ENCODE measurements around the gene CLSTN2.

The CLSTN2 gene

DNA sequence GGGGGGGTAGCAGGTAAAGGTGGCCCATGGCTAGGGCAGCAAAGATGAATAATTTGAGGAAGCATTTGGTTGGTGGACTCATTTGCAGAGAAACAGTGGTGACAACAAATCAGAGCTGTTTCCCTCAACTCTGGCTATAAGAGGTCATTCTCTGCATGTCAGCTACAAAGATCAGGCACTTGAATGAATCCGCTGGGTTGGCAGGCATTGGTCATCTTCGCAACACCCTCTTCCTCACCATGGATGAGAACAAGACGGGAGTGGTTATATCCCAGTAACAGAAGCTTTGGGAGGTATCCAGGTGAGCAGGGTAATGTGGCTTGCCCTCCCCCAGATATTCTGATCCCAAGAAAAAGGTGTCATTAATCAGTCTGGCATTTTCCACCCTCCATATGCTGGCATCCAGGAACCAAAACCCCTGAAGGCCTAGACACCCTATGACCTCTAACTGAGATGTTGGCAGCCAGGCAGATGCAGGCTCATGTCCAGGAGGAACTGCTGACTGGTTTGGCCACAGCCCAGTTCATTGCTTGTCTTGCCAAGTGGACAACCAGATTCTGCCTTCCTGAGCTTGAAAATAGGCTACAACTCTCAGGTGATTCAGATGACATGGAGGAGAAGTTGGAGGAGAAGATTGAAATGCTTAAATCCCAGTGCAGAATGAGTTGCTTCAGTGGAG lies 634.0 kb downstream of the CLSTN2 start:
- Mint-ChIP-seq H3K27me3 (peaks cover 5% of the 10 kb centered on the region), H3K9me3 (no peaks in the 10 kb centered on the region), H3K27ac (no peak overlapping the region), H3K4me3 (no peak overlapping the region), H3K4me1 (no peaks in the 10 kb centered on the region)
- ATAC-seq (no peak), DNase-seq (no peak)

GRCh38 chr3:140570602-140571001 lies 635.6 kb downstream of the CLSTN2 start:
- Mint-ChIP-seq H3K4me1 (no peaks in the 10 kb centered on the region), H3K4me3 (no peak overlapping the region), H3K9me3 (no peaks in the 10 kb centered on the region), H3K27ac (no peak overlapping the region), H3K27me3 (no peaks in the 10 kb centered on the region)
- no peak for ATAC-seq
- no peak for DNase-seq

GRCh38 chr3:140571836-140572235 lies 636.9 kb downstream of the CLSTN2 start:
- no peaks in the 10 kb centered on the region for H3K4me1 Mint-ChIP-seq

GRCh38 chr3:140572334-140572733 lies 637.3 kb downstream of the CLSTN2 start:
- H3K4me3 Mint-ChIP-seq: no peak overlapping the region
- DNase-seq: no peak
- no peaks in the 10 kb centered on the region for H3K4me1 Mint-ChIP-seq
- no peak overlapping the region for H3K27ac Mint-ChIP-seq
- no peaks in the 10 kb centered on the region for H3K27me3 Mint-ChIP-seq
- H3K9me3 Mint-ChIP-seq: no peaks in the 10 kb centered on the region
- no peak for ATAC-seq

More at GRCh38 chr3:140571836-140572235, 636.9 kb downstream of the CLSTN2 start:
- Mint-ChIP-seq H3K4me3 (no peak overlapping the region), H3K27me3 (no peaks in the 10 kb centered on the region), H3K9me3 (no peaks in the 10 kb centered on the region), H3K27ac (no peak overlapping the region)
- ATAC-seq (no peak), DNase-seq (no peak)

- Mint-ChIP-seq H3K4me1 (no peaks in the 10 kb centered on the region), H3K4me3 (no peak overlapping the region), H3K27me3 (peaks cover 2% of the 10 kb centered on the region), H3K9me3 (no peaks in the 10 kb centered on the region), H3K27ac (no peak overlapping the region)
- no peak for DNase-seq
- no peak for ATAC-seq
These were observed 638.0 kb downstream of the CLSTN2 start for GRCh38 chr3:140573011-140573410.

- Mint-ChIP-seq H3K4me1 (no peaks in the 10 kb centered on the region), H3K27me3 (peaks cover 15% of the 10 kb centered on the region), H3K27ac (no peak overlapping the region), H3K9me3 (no peaks in the 10 kb centered on the region), H3K4me3 (no peak overlapping the region)
- ATAC-seq: no peak
- no peak for DNase-seq
These were observed 639.4 kb downstream of the CLSTN2 start for GRCh38 chr3:140574375-140574774.

- DNase-seq: no peak
- Mint-ChIP-seq H3K27me3 (peaks cover 24% of the 10 kb centered on the region), H3K4me3 (no peak overlapping the region), H3K9me3 (no peaks in the 10 kb centered on the region), H3K27ac (no peak overlapping the region), H3K4me1 (no peaks in the 10 kb centered on the region)
- ATAC-seq: no peak
These were observed 641.5 kb downstream of the CLSTN2 start for GRCh38 chr3:140576449-140576848.

DNA sequence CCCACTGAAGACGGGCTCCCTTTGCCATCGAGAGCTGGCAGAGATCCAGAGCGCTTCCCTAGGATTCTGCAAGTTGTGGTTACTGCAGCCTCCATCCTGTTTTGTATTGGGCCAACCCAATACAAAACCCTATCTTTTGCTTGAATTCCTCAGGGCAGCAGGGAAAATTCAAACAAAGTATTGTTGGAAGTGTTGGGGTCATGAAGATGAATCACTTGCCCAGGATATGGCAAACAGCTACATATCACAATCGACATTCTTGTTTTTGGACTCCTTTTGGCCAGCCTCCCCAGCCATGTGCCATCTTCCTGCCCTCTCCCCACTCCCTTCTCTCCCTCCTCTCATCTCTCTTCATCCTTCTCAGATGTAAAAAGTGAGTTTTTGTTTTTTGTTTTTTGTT lies 642.9 kb downstream of the CLSTN2 start:
- Mint-ChIP-seq H3K9me3 (no peaks in the 10 kb centered on the region), H3K4me3 (no peak overlapping the region), H3K27ac (no peak overlapping the region), H3K27me3 (peaks cover 24% of the 10 kb centered on the region), H3K4me1 (no peaks in the 10 kb centered on the region)
- no peak for DNase-seq
- no peak for ATAC-seq

DNA sequence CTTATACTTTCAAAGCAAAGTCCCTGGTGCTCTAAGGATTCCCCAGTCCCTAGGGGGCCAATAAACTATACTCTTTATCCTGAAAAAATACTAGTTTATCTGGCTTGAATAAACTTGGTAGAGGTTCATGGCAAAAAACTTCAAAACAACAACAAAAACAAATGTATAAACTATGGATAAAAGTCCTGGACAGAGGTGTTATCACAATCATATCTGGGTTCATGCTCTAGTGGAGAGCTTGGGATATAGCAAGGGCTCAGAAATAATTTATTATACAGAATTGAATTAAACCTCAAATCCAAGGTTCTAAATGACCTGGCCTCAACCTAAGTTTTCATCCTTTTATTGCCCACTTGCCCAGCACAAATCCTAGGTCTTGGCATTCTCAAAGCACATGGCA lies 644.3 kb downstream of the CLSTN2 start:
- Mint-ChIP-seq H3K4me1 (no peaks in the 10 kb centered on the region), H3K9me3 (no peaks in the 10 kb centered on the region), H3K4me3 (no peak overlapping the region), H3K27ac (no peak overlapping the region), H3K27me3 (peaks cover 24% of the 10 kb centered on the region)
- ATAC-seq (no peak), DNase-seq (no peak)

DNA sequence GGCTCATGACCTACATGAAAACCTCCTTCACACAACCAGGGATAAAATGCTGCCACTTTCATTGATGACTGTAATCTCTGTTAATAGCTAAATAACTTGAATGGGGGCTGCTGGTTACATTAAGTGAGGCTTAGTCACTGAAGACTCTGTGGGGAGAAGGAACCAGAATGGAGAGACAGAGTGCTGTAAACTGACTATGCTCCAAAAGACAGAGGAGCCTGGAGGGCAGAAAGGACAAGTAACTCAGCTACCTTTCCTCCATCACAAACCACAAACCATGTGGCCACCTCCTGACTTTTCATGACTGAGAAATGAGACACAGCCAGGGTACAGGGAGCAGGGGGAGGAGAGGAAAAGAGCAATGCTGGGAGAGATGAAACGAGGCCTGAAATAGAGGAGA lies 645.8 kb downstream of the CLSTN2 start:
- DNase-seq (no peak), ATAC-seq (no peak)
- Mint-ChIP-seq H3K27me3 (peaks cover 24% of the 10 kb centered on the region), H3K27ac (no peak overlapping the region), H3K9me3 (no peaks in the 10 kb centered on the region), H3K4me1 (no peaks in the 10 kb centered on the region), H3K4me3 (no peak overlapping the region)

DNA sequence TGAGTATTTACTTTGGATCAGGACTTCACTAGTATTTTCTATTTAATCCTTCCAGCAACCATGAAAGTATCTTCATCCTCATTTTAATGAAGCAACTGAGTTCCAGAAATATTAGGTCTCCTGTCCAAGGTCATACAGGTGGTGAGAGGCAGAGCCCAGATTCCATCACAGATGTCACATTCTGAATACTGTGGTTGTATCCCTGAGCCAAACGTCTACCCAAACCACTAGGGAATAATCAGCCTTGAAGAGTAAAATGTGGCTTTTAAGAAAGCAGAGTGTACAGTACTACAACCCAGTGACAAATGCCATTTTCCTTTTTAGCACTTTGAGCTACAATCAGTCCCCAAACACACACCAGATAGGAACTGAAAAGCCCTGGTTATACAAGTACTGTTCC lies 649.6 kb downstream of the CLSTN2 start:
- H3K9me3 Mint-ChIP-seq: no peaks in the 10 kb centered on the region
- no peak overlapping the region for H3K4me3 Mint-ChIP-seq
- H3K4me1 Mint-ChIP-seq: no peaks in the 10 kb centered on the region
- peaks cover 21% of the 10 kb centered on the region for H3K27me3 Mint-ChIP-seq
- ATAC-seq (no peak), DNase-seq (no peak)
- no peak overlapping the region for H3K27ac Mint-ChIP-seq

DNA sequence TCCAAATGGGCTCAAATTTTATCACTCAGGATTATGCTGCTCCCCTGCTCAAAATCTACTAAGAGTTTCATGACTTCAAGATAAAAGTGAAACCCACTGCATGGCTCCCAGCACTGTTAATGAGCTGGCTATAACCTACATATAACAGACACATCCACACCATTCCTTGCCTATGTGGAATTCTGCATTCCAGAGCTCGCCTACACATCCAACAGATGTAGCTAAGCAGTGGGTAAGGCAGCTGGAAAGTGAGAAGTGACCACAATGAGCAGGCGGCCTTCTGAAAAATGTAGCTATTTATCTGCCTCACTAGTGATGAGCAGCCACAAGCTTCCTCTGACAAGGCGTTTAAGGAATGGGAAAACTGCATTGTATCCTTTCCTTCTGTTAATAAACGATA lies 650.8 kb downstream of the CLSTN2 start:
- peaks cover 15% of the 10 kb centered on the region for H3K27me3 Mint-ChIP-seq
- H3K4me1 Mint-ChIP-seq: no peaks in the 10 kb centered on the region
- DNase-seq (no peak), ATAC-seq (no peak)
- no peak overlapping the region for H3K4me3 Mint-ChIP-seq
- H3K9me3 Mint-ChIP-seq: no peaks in the 10 kb centered on the region
- H3K27ac Mint-ChIP-seq: no peak overlapping the region

GRCh38 chr3:140586311-140586710 lies 651.3 kb downstream of the CLSTN2 start:
- Mint-ChIP-seq H3K27me3 (peaks cover 12% of the 10 kb centered on the region), H3K27ac (no peak overlapping the region), H3K9me3 (no peaks in the 10 kb centered on the region), H3K4me3 (no peak overlapping the region), H3K4me1 (no peaks in the 10 kb centered on the region)
- ATAC-seq (no peak), DNase-seq (no peak)

DNA sequence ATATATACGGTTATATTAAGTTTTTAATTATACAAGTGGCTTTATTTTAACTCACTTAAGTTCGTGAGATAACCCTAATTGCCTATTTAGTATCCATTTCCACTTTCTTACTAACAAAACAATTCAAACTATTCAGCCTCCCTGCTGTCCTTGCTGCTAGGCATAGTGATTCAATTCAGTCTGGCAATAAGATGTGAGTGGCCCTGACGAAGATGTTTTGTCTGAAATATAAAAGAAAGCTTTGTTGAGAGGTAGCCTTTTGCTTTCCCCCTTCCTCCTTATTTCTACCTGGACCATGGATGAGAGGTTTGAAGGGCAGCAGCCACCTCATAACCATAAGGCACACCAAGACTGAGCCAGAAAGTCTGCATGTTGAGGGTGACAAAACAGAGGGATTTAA lies 653.6 kb downstream of the CLSTN2 start:
- no peaks in the 10 kb centered on the region for H3K9me3 Mint-ChIP-seq
- H3K4me1 Mint-ChIP-seq: no peaks in the 10 kb centered on the region
- H3K27me3 Mint-ChIP-seq: peaks cover 18% of the 10 kb centered on the region
- ATAC-seq: no peak
- no peak overlapping the region for H3K4me3 Mint-ChIP-seq
- H3K27ac Mint-ChIP-seq: no peak overlapping the region
- DNase-seq: no peak

- H3K27me3 Mint-ChIP-seq: peaks cover 6% of the 10 kb centered on the region
- H3K9me3 Mint-ChIP-seq: no peaks in the 10 kb centered on the region
- H3K27ac Mint-ChIP-seq: no peak overlapping the region
- ATAC-seq: no peak
- no peak overlapping the region for H3K4me3 Mint-ChIP-seq
- H3K4me1 Mint-ChIP-seq: no peaks in the 10 kb centered on the region
- no peak for DNase-seq
These were observed 658.8 kb downstream of the CLSTN2 start for GRCh38 chr3:140593766-140594165.

GRCh38 chr3:140595295-140595694 lies 660.3 kb downstream of the CLSTN2 start:
- H3K4me1 Mint-ChIP-seq: no peaks in the 10 kb centered on the region
- H3K9me3 Mint-ChIP-seq: no peaks in the 10 kb centered on the region
- DNase-seq: no peak
- peaks cover 6% of the 10 kb centered on the region for H3K27me3 Mint-ChIP-seq
- H3K27ac Mint-ChIP-seq: no peak overlapping the region
- ATAC-seq: no peak
- no peak overlapping the region for H3K4me3 Mint-ChIP-seq

GRCh38 chr3:140597364-140597763 lies 662.4 kb downstream of the CLSTN2 start:
- Mint-ChIP-seq H3K27ac (no peak overlapping the region), H3K4me1 (no peaks in the 10 kb centered on the region), H3K9me3 (no peaks in the 10 kb centered on the region), H3K27me3 (peaks cover 5% of the 10 kb centered on the region), H3K4me3 (no peak overlapping the region)
- DNase-seq: no peak
- no peak for ATAC-seq

Data from stimulated activated naive CD8-positive, alpha-beta T cell treated with anti-CD3 and anti-CD28 coated beads, Interleukin-15, amount 100 ng/mL, for 72 hours (primary cell).